HG03039 (cell line): Measurements from ENCODE around the gene NRTN.
"Not testable (repeated sequence)": the region's sequence is repeated elsewhere in the genome, so short reads cannot be mapped to it uniquely, and the experiment has no call there.

Source experiments
- ATAC-seq: cut with Tn5 transposase; IDR thresholded peaks from one replicate; pipeline ENCODE4 v1.9.1; 2021; ENCODE audit warnings: mild to moderate bottlenecking, moderate library complexity; ENCODE audit not compliant: unreplicated experiment

NRTN gene

DNA sequence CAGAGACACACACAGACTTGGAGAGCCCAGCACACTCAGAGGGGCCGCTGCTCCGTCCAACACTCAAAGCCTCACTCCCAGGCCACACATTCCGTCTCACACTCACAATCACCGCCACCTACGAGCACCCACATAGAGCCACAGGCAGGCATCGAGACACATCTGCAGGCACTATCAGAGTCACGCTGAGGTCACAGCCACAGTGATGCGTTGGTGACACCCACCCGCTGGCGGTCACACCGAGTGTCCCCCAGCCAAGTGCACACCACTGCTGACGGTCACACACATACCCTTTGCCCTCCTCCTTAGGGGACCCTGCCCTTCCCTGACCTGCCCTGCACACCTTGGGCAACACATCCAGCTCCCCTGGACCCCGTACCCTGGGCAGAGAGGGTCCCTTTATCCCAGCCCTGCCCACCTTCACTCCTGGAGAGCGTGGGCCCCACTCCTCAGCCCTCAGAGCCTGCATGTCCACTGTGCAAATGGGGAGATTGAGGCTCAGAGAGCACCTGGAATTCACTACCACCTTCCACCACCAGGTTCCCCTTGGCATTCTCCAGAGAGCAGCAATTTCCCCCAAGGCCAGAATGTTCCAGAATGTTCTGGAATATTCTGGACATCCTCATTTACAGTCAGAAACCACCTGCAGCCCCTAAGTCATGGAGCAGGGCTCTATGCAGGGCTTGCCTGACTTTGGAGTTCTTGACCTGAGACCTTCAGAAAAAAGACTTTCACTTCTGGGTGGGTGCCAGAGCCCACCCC is 60.0 kb downstream of the NRTN start:
- ATAC-seq = no peak

DNA sequence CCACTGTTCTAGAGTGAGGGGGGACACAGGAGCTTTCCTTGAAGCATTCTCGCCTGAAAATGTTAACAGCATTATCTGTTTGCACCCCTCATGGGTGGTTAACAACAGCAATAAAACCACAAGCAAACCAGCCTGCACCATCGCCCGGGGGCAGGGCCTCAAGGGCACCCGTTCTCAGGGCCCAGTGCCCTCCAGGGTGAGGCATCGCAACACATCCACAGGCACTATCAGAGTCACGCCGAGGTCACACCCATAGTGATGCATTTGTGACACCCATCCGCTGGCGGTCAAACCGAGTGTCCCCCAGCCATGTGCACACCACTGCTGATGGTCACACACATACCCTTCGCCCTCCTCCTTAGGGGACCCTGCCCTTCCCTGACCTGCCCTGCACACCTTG is 60.9 kb downstream of the NRTN start:
- no peak for ATAC-seq

DNA sequence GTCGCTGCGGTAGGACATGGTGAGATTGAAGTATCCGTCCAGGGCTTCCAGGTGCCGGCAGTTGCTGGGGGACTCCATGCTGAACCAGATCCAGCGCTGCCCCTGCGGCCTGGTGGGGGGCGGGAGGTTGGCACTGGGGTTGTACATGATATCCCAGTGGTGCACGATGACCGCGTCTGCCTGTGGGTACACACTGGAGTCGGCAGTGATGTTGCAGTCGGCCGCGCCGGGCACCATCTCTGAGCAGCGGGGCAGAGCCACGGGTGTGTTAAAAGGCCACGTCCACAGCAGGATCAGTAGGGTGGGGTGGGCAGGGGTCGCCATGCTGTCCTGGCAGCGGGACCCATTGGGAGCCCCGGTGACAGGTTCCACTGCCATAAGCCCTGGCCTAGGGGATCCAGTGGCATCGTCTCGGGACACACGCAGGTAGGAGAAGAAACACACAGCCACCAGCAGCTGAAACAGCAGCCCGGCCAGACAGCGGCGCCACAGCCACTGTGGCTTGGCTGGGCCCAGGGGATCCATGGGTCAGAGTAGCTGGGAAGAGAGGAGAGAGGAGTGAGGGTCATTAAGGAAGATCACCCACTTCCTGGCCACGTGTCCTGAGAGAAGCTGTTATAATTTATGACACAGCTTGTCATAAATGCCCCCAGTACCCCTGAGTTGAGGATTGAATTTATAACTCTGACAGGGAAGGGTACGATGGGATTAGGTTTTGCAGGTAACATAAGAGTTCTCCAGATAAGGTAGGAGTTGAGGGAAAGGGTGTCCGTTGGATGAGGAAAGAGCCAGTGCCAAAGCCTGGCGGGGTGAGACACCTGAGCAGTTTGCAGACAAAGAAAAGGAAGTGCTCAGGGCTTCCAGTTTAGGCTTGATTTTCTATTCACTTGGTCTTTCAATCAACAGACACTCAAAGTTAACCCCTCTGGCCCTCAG is 62.6 kb downstream of the NRTN start:
- ATAC-seq = no peak

DNA sequence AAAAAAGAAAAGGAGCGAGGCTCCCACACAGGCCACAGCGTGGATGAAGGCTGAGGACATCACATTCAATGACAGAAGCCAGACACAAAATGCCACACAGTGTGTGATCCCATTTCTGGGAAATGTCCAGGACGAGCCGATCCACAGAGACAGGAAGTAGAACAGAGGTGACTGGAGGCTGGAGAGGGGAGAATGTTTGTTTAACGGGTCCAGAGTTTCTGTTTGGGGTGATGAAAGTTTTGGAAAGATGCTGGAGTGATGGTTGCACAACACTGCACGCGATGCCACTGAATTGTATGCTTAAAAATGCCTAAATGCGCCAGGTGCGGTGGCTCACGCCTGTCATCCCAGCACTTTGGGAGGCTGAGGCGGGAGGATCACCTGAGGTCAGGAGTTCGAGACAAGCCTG is 66.1 kb downstream of the NRTN start:
- ATAC-seq = no peak

DNA sequence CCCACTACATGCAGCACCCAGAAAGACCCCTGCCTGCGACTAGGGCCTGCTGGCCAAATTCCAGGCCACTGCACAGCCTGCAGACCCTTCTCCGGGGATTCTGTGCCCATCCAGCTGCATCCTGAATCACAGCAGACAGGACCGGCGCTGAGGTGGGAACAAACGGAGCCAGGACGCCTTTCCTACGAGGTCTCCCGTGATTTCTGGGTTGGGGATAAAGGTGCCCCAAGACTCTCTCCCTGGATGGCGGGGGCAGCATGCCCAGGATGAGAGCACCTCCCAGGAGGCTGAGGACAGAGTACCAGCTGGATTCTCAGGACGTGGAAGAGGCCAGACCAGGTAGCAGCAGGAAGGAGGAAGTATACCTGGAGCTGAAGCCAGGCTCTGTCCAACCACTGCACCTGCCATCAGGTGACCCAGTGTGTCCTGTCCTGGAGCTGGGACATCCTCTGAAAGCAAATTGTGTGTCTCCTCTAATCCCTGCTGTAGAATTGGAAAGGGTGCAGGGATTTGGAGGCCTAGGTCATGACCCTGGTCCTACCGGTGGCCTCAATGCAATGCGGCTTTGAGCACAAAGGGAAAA is 68.8 kb downstream of the NRTN start:
- ATAC-seq = no peak

DNA sequence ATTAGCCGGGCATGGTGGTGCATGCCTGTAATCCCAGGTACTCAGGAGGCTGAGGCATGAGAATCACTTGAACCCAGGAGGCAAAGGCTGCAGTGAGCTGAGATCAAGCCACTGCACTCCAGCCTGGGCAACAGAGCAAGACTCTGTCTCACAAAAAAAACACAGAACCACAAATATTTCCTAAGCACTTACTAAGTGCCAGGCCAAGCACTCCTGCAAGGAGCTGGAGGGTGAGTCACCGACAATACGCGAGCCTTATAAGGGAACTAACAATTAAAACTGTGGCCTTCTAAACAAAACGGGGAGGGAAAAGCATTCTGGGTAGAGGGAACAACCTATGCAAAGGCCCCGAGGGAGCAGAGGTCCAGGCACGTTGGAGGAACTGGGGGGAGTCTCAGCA is 69.6 kb downstream of the NRTN start:
- ATAC-seq = not testable (repeated sequence)

DNA sequence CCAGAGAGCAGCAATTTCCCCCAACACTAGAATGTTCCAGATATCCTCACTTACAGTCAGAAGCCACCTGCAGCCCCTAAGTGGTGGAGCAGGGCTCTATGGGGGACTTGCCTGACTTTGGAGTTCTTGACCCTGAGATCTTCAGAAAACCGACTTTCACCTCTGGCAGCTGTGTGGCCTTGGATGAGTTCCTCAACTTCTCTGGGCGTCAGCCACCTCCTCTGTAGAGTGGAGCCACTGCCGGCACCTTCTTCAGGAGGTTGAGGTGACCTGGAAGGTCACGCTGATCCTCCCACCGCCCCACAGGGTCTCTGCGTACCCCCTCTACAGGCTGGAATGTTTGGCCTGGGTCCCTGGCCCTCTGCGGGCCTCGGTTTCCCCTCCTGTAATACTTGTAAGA is 72.6 kb downstream of the NRTN start:
- ATAC-seq = no peak

DNA sequence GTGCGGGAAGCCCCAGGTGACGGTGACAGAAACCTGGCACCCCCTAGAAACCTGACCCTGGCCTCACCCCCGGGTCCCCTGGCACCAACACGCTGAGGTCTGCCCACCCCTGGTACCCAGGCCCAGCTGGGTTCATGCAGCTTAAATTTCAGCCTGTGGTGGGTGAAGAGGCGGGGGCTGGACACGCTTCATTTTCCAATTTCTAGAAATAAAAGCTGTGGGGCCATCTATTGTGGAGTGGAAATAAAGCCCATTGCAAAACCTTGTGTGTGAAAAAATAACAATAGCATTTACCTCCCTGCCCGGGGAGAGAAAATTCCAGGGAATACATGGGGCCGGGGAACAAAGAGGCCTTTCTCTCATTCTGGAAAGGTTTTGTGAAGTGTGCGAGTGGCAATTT is 73.0 kb downstream of the NRTN start:
- ATAC-seq = no peak
